GM21515 (cell line): ENCODE data around the gene UGCG.
A peak's percentile ranks its signal among the peaks of the same experiment; 100 is the strongest.
"Not testable (repeated sequence)": the region's sequence is repeated elsewhere in the genome, so short reads cannot be mapped to it uniquely, and the experiment has no call there.

Experiments used
- ATAC-seq: cut with Tn5 transposase; IDR thresholded peaks from one replicate; pipeline ENCODE4 v1.9.1; 2021; ENCODE audit not compliant: unreplicated experiment

UGCG gene

DNA sequence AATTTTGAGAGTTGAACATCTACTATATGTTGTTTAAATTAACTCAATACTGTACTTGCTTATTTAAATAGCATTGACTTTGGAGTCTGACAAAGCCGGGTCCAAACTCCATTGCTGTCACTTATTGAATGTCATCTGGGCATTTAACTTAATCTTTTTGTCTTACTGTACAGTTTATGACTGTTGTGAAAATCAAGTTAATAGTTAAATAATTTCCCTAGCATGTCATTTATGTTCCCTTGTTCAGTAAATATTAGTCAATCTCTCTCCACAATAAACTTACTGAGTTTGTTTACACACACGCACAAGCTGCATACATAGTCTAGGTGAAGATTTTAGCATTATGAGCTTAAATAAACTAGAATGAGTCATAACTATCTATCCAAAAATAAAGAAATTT, 6.3 kb upstream of the UGCG start:
- ATAC-seq, result no peak

DNA sequence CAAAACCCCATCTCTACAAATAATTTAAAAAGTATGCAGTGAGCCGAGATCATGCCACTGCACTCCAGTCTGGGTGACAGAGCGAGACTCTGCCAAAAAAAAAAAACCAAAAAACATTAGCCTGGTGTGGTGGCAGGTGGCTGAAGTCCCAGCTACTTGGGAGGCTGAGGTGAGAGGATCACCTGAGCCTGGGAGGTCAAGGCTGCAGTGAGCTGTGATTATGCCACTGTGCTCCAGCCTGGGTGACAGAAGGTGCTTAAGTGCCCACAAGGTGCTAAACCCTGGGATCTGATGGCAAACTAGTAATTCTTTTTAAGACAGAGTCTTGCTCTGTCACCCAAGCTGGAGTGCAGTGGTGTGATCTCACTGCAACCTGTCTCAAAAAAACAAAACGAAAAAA, 5.7 kb upstream of the UGCG start:
- not testable (repeated sequence) for ATAC-seq

- ATAC-seq, result no peak
Observed at GRCh38 chr9:111891910-111892499, 4.6 kb upstream of the UGCG start.

GRCh38 chr9:111896942-111897600, 457 bp downstream of the UGCG start:
- peak; percentile 39 for ATAC-seq

DNA sequence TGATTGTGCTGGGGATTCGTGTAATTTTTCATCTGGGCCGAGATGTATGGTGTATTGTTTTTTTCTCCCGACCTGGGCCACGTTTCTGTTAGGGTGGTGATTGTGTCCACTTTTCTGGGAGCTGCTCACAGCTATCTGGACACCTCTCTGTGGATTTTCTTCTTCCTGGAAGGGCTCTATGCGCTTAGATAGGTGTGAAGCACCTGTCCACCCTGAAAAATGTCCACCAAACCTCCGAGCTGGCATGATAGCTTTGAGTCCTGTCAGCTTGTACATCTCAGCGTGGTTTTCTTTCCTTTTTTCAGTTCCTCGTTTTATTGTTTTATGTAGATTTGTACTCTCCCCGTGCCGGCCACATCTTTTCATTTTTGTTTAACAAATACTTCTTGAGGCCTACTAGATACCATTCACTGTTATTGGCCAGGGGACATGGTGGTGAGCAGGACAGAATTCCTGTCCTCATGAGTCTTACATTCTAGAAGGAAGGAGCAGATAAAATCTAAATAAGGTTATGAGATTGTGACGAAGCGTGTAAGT, 1.1 kb downstream of the UGCG start:
- ATAC-seq, result peak; percentile 43

DNA sequence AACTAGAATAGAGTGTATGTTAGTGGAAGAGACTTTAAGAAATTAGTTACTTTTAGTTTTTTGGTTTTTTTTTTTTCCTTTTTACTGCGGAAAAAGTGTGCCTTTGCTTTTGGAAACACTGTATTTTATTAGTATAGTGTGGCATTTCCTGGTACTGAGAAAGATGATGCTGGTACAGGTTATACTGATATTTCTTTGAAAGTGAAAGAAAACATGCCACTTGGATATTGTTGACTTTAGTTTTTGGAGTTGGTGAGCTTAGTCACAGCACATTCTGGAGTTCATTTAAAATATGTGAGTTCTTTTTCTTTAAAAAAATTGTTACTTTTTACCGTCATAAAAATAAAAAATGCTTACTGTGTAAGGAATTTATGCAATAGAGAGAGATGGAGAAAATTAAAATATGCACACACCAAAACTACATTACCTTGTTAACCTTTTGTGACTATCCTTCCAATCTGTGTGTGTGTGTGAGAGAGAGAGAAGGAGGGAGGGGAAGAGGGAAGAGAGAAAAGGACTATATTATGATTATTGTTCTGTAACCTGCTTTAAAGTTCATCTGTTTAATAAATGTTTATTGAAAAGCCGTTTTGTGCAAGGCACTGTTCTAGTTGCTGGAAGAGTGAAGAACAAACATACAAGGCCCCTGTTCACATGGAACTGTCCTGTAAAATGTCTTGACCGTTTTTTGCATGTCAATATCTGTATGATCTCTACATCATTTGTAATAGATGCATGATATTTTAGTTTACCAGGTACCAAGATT, 1.9 kb downstream of the UGCG start:
- no peak for ATAC-seq

DNA sequence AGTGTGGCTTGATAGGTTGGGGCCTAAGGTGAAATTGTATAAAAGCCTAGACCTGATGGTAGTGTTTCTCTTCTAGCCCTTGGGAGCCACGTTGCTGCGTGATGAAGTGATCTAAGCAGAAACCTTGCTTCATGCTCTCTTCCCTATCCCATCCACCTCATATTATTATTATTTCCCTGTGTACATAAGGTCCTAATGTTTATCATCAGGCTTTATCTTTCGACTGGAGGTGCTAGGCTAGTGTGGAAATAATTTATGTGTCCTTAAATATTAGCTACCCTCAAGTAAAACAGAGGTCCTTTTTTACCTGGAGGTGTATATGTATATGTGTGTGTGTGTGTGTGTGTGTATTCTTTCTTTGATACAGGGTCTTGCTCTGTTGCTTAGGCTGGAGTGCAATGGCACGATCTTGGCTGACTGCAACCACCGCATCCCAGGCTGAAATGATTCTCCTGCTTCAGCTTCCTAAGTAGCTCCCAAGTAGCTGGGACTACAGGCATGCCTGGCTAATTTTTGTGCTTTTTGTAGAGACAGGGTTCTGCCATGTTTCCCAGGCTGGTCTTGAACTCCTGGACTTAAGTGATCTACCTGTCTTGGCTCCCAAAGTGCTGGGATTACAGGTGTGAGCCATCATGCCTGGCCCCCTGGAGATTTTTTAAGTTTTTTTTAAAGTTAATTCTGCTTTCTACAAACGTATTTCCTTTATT, 3.7 kb downstream of the UGCG start:
- no peak for ATAC-seq

DNA sequence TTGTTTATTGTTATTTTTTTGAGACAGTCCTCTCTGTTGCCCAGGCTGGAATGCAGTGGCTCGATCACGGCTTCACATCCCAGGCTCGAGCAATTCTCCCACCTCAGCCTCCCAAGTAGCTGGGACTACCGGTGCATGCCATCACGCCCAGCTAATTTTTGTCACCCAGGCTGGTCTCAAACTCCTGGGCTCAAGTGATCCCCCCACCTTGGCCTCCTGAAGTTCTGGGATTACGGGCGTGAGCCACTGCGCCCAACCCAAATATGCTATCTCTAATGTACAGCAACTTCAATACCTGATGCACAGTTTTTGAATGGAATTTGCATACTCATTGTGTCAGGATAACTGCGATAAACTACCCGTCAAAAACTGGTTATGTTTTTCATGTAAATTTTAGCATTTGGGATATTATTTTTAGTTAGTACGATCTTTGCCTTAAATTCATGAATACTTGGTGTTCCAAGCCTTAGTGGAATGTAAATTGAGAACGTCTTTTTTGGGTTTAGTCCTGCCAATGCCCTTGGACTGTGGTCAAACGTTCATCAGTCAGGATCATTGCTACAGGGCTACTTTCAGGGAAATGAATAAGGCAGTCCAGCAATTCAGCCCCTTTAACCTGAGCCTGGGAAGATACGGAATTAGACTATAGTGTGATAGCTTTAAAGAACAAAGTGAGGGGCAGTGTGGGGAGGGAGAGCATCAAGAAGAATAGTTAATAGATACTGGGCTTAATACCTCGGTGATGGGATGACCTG, 4.4 kb downstream of the UGCG start:
- ATAC-seq, result no peak

DNA sequence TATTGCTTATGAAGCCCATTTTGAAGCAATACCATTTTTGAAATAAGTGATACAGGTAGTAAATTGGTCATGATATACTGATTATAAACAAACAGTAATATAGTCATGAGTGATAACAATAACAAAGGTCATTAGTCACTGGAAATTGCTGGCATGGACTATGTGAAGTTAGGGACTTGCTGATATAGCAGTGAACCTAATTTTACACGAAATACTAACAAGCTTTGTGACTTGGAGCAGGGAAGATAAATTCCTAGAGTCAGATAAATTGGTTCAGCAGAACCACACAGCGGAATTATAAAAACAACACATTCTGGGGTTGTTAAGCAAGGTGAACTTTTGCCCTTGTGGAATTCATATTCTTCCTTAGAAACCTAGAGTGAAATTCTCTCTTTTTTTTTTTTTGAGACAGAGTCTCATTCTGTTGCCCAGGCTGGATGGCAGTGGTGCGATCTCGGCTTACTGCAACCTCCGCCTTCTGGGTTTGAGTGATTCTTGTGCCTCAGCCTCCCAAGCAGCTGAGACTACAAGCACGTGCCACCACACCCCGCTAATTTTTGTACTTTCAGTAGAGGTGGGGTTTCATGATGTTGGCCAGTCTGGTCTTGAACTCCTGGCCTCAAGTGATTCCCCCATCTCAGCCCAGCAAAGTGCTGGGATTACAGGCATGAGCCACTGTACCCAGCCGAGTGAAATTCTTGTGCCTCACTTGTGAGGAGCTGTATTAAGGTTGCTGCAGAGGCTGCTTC, 6.0 kb downstream of the UGCG start:
- no peak for ATAC-seq

- ATAC-seq, result not testable (repeated sequence)
Observed at GRCh38 chr9:111903535-111903934, 6.9 kb downstream of the UGCG start.

GRCh38 chr9:111904026-111904425, 7.4 kb downstream of the UGCG start:
- no peak for ATAC-seq

- no peak for ATAC-seq
Observed at GRCh38 chr9:111904891-111905291, 8.3 kb downstream of the UGCG start.

GRCh38 chr9:111907147-111907546, 10.5 kb downstream of the UGCG start:
- no peak for ATAC-seq

DNA sequence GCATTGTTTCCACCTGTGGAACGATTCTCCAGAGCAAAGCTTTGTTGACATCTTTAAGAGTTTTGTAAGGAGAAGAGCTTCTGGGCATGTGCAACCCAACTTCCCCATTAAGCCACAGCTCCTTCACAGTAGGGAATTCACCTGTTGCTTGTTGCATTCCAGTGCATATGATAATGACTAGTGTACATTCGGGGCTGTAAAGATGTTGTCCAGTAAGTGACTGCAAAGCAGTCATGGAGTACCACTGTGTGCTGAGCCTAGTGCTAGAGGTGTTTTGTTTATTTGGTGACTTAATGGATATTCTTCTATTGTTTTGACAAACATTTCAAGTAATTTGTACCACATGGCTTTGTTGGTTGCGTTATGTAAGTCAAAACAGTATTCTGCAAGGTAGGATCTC, 12.8 kb downstream of the UGCG start:
- ATAC-seq, result no peak

DNA sequence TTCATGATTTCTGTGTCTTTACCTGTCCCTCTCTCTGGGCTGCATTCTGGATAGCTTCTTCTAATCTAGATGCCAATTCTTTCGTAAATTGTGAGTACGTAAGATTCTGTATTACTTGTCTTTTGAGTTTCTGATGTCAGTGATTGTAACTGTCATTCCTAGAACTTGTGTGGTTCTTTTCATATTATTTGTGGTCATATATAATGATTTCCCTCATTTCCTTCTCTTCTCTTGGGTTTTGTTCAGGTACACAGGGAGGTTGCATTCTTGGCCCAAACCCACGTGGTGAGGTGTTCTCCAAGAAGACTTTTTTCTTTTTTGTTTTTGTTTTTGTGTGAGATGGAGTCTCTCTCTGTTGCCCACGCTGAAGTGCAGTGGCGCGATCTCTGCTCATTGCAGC, 13.8 kb downstream of the UGCG start:
- ATAC-seq, result no peak

GRCh38 chr9:111913159-111913558, 16.5 kb downstream of the UGCG start:
- no peak for ATAC-seq

DNA sequence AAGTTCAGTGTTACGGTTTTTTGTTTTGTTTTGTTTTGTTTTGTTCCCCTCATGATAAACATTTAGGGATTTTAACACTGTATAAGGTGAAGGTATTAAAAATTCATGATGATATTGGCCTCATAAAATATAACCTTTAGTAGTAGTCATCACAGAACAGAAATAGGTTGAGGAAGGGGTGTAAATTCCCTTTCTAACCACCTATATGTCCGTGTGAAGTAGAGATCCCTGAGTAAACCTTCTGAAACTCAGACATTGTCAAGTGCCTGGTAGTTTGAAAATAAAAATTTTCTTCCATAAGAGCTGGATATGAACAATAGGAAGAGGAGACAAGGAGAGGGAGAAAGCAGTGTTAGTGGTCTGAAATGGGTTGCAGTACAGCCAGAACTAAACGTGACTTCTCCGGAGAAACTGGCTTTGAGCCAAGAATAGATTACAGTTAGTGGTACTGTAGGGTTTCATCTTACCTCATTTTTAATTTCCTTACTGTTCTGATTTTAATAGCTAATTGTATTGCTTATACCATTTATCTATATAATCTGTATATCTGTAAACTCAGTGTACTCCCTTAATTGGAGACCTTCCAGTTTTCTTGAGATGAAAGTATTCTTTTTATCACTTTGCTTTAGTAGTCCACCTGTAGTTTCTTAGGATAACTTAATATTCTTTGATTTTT, 18.3 kb downstream of the UGCG start:
- no peak for ATAC-seq

DNA sequence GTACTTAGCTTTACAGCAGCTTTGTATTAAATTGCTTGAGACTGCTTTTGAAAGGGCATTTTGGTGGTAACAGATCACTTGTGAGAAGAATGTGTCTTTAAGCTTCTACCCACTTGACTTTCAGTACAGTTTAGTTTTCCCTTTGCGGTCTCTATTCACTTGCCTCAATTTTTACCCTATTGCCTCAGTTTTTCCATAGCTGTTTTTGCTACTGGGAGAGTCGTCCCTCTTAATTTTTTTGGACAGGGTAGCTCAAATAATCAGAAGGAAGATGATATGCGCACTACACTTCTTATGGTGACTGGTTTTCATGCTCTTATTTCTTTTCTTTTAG, 18.8 kb downstream of the UGCG start:
- ATAC-seq, result no peak

GRCh38 chr9:111916234-111916645, 19.6 kb downstream of the UGCG start:
- ATAC-seq, result no peak

DNA sequence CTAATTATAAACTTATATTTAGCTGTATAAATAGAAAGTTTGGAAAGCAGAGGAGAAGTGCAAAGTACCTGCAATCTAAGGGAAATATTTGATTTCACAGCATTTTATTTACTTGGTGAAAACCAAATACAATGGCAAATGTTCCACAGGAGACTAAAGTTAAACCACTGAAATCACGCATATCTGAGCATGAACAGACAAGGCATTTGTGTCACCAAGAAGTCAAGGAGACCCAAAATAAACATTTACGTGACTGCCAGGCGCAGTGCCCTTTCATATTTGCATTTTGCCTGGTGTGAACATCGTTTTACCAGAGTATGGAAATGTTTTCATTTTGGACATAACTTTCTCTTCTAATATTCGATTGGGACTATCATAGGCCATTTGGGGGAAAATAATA, 20.6 kb downstream of the UGCG start:
- no peak for ATAC-seq
